ENCODE results near the gene FIBP. TPM values are rescaled to one million over a fixed set of nuclear protein-coding genes. Genes with fewer than 3 reads are reported as not detected.
A peak's percentile ranks its signal among the peaks of the same experiment; 100 is the strongest.

The FIBP gene
- total and polyA plus RNA-seq, 2 of the 8 experiments (the other 6 are each of a cell fraction or from before 2014, with no cell fraction given) = 74.3 to 173 TPM

DNA sequence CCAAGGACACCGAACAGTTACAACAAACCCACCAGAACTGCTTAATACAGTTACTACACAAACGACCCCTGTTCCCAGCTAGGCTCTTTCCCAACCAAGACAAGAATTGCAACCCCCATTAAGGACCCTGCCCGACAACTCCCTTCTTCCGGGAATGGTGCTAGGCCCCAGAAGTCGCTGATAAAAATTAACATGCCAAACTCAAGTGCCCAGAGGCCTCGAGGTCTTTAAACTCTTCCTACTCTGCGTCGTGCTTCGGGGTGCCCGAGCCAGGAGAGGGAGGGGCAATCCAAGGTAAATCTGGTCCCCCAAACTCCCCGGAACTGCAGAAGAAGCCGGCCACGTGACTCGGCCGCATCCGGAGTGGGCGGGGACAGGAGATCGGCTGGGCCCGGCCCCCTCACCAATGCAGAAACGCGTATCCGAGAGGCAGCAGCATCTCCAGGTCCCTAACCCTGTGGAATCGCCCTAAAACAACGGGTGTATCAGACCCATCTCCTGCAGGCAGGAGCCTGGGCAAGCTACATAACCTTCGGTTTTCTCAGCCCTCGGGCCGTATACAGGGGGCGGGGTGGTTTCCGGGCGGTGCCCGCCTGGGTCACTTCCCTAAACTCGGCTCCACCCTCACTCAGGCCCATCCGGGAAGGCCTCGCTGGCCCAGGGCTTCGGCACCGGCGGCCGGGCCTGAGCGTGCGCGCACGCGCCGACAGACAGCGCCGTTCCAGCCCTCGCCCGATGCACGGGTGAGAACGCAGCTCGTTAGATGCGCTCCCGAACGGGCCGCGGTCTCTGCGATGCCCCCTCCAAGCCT is 31.4 kb downstream of the FIBP start:
- H2AK5ac ChIP-seq (ENCODE audit: low read depth, low read length) = peak overlapping the region; percentile 61; the same call in 1 of the 2 replicates
- H2BK5ac ChIP-seq (ENCODE audit: low read depth, low read length) = peak overlapping the region; percentile 95
- peak overlapping the region; percentile 63 for H3K4ac ChIP-seq (replicated peaks; ENCODE audit: insufficient read length, low read depth, low read length)
- H2AFZ ChIP-seq (ENCODE audit: low read length) = no peak overlapping the region
- peaks cover 15 to 41% of the 10 kb centered on the region in 2 experiments for H3K79me2 ChIP-seq (ENCODE audit: control insufficient read depth in 1 of 2, insufficient read depth in 2 of 2, low read length in 2 of 2)
- H4K20me1 ChIP-seq (replicated peaks in 1 of 2; ENCODE audit: control insufficient read depth in 1 of 2, insufficient read depth in 2 of 2, low read length in 2 of 2) = peaks cover 29 to 30% of the 10 kb centered on the region in 2 experiments
- peak overlapping the region; percentile 48 for H3K56ac ChIP-seq (replicated peaks; ENCODE audit: insufficient read length, low read depth, low read length)
- H3K4me1 ChIP-seq (replicated peaks in 1 of 4; ENCODE audit: control insufficient read depth in 3 of 4, insufficient read depth in 4 of 4, low read length in 3 of 4) = peaks cover 0 to 15% (median 6%) of the 10 kb centered on the region in 4 experiments; a peak in 5 of 7 replicates
- H3K23me2 ChIP-seq (ENCODE audit: low read depth, low read length) = peaks cover 19% of the 10 kb centered on the region
- H3K23ac ChIP-seq (ENCODE audit: insufficient read length) = no peak overlapping the region
- H4K5ac ChIP-seq (ENCODE audit: insufficient read length, low read depth, low read length) = peak overlapping the region; percentile 55
- FAIRE-seq = no peak
- H3K79me1 ChIP-seq (ENCODE audit: low read depth, low read length) = peaks cover 20% of the 10 kb centered on the region
- H4K91ac ChIP-seq (replicated peaks; ENCODE audit: insufficient read length, low read length) = peak overlapping the region; percentile 77
- H3K27ac ChIP-seq (ENCODE audit: low read depth, low read length) = peak overlapping the region; percentile 81
- no peak overlapping the region for H2BK15ac ChIP-seq (ENCODE audit: low read length)
- H4K8ac ChIP-seq (ENCODE audit: extremely low read depth, insufficient read depth, low read length) = peak overlapping the region; percentile 95
- H3K4me2 ChIP-seq (ENCODE audit: insufficient read depth in 1 of 2, low read depth in 2 of 2, low read length in 2 of 2) = peak overlapping the region; percentile 83 to 84
- peak overlapping the region; percentile 85 to 90 (median 88) for H3K9ac ChIP-seq (replicated peaks in 1 of 4; ENCODE audit: extremely low read depth in 1 of 4, low read depth in 3 of 4, low read length in 3 of 4)
- H3K27me3 ChIP-seq (replicated peaks in 1 of 4; ENCODE audit: control insufficient read depth in 3 of 4, extremely low read depth in 1 of 4, insufficient read depth in 3 of 4, low read length in 3 of 4) = no peaks in the 10 kb centered on the region
- peak overlapping the region; percentile 55 for H3K18ac ChIP-seq (ENCODE audit: extremely low read depth, low read length)
- H2BK20ac ChIP-seq (ENCODE audit: low read length) = no peak overlapping the region
- POLR2A ChIA-PET (ENCODE audit: partially characterized antibody) = interaction anchor here (0.5 to 39.7 kb wide), 14 partner anchors 1 to 356 kb away, joined by 3 to 1071 read pairs (median 4); partner anchors contain the start of genes CCDC85B, CFL1, CTSW and EFEMP2
- WGBS, 2 experiments (ENCODE audit: extremely low coverage in 1 of 2, insufficient coverage in 1 of 2, insufficient read length in 1 of 2, insufficient replicate concordance in 2 of 2, low coverage in 1 of 2, low lambda C conversion rate in 2 of 2, missing lambda C conversion rate in 1 of 2) = 4% methylated on average over 53 of the region's 57 CpGs; no CpG with 5 or more reads in 1 of the 2 experiments
- no peak overlapping the region for H3K14ac ChIP-seq (ENCODE audit: insufficient read length)
- peak overlapping the region; percentile 86 to 96 (median 91) for H3K4me3 ChIP-seq (ENCODE audit: extremely low read depth in 1 of 4, insufficient read depth in 2 of 4, low read depth in 3 of 4, low read length in 4 of 4)
- DNase-seq (ENCODE audit: low read depth in 1 of 2, low spot score in 2 of 2) = peak in 1 of 2 experiments; percentile 84
- CTCF ChIA-PET (ENCODE audit: partially characterized antibody) = interaction anchor here (0.9 to 8.6 kb wide), 3 partner anchors 13 to 41 kb away, joined by 4 to 71 read pairs (median 8); partner anchors contain the start of gene EFEMP2
- no peaks in the 10 kb centered on the region for H3K9me3 ChIP-seq (ENCODE audit: insufficient read depth in 2 of 2, low read depth in 1 of 2, low read length in 1 of 2)
- H2BK120ac ChIP-seq (replicated peaks; ENCODE audit: low read depth, low read length) = no peak overlapping the region
- no peak overlapping the region for H2BK12ac ChIP-seq (ENCODE audit: low read depth, low read length)
- peaks cover 17 to 34% (median 30%) of the 10 kb centered on the region in 4 experiments for H3K36me3 ChIP-seq (ENCODE audit: control insufficient read depth in 2 of 4, insufficient read depth in 4 of 4, low read length in 3 of 4)
- TF ChIP-seq RFX5 (IDR thresholded peaks at IDR 0.05; ENCODE audit: borderline replicate concordance, low read depth, low read length) = no peak
- TF ChIP-seq POLR2AphosphoS5 (IDR thresholded peaks at IDR 0.05; ENCODE audit: low read depth, low read length) = peak; percentile 74
- TF ChIP-seq, protein P1, sequence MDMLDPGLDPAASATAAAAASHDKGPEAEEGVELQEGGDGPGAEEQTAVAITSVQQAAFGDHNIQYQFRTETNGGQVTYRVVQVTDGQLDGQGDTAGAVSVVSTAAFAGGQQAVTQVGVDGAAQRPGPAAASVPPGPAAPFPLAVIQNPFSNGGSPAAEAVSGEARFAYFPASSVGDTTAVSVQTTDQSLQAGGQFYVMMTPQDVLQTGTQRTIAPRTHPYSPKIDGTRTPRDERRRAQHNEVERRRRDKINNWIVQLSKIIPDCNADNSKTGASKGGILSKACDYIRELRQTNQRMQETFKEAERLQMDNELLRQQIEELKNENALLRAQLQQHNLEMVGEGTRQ (IDR thresholded peaks at IDR 0.05; ENCODE audit: low read length) = peak; percentile 88
- no peak for TF ChIP-seq SP4 (IDR thresholded peaks at IDR 0.05; ENCODE audit: low read length)
- no peak for TF ChIP-seq RAD21 (IDR thresholded peaks at IDR 0.05 in 1 of 2, conservative IDR thresholded peaks at IDR 0.05 in 1 of 2; ENCODE audit: low read depth in 2 of 2, low read length in 2 of 2)
- TF ChIP-seq TEAD4 (IDR thresholded peaks at IDR 0.05; ENCODE audit: low read depth, low read length) = no peak
- TF ChIP-seq SIN3A (conservative IDR thresholded peaks at IDR 0.05 in 1 of 2, IDR thresholded peaks at IDR 0.05 in 1 of 2; ENCODE audit: low read depth in 1 of 2, low read length in 2 of 2) = peak; percentile 12 to 84; a peak in 2 of 4 replicates
- no peak for TF ChIP-seq GABPA (IDR thresholded peaks at IDR 0.05; ENCODE audit: borderline replicate concordance, insufficient read depth, low read length)
- TF ChIP-seq KDM5A (IDR thresholded peaks at IDR 0.05; ENCODE audit: low read length) = no peak
- peak in 1 of 2 experiments; percentile 63; a peak in 1 of 3 replicates for TF ChIP-seq POLR2A (IDR thresholded peaks at IDR 0.05; ENCODE audit: control extremely low read depth in 1 of 2, low read depth in 2 of 2, low read length in 2 of 2)
